NB4 (cell line): ENCODE results near the gene SPATA21.

ENCODE experiments used
- DNase-seq: peaks from one replicate; pipeline ENCODE4 v3.0.0; 2010; ENCODE audit warnings: low read depth
- H3K4me3 ChIP-seq: one replicate; pipeline ENCODE4 v1.5.1; 2011; ENCODE audit warnings: mild to moderate bottlenecking, low read depth, low read length, moderate library complexity
- MYC ChIP-seq: IDR thresholded peaks from 2 replicates; pipeline ENCODE4 v1.6.1; 2011; ENCODE audit warnings: low read depth, low read length
- POLR2A ChIP-seq: IDR thresholded peaks from 2 replicates; pipeline ENCODE4 v1.6.1; 2011; ENCODE audit warnings: mild to moderate bottlenecking; ENCODE audit not compliant: insufficient read length; ENCODE audit errors: extremely low read depth
- TF ChIP-seq, protein P1 (sequence below): IDR thresholded peaks from one replicate; pipeline ENCODE4 v1.5.1; 2012; ENCODE audit warnings: low read depth, low read length
- TF ChIP-seq, protein P2 (sequence below): IDR thresholded peaks from 2 replicates; pipeline ENCODE4 v1.6.1; 2011; ENCODE audit warnings: low read depth, low read length

Gene SPATA21

DNA sequence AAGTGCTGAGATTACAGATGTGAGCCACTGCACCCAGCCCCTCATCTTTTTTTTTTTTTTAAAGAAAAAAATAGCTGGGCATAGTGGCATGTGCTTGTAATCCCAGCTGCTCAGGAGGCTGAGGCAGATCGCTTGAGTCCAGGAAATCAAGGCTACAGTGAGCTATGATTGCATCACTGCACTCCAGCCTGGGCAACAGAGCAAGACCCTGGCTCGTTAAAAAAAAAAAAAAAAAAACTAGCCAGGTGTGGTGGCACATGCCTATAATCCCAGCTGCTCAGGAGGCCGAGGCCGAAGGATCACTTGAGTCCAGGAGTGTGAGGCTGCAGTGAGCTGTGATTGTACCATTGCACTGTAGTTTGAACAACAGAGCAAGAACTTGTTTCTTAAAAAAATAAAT is 56.4 kb downstream of the SPATA21 start:
- H3K4me3 ChIP-seq: no peak overlapping the region
- no peak for TF ChIP-seq POLR2A
- TF ChIP-seq, protein P1, sequence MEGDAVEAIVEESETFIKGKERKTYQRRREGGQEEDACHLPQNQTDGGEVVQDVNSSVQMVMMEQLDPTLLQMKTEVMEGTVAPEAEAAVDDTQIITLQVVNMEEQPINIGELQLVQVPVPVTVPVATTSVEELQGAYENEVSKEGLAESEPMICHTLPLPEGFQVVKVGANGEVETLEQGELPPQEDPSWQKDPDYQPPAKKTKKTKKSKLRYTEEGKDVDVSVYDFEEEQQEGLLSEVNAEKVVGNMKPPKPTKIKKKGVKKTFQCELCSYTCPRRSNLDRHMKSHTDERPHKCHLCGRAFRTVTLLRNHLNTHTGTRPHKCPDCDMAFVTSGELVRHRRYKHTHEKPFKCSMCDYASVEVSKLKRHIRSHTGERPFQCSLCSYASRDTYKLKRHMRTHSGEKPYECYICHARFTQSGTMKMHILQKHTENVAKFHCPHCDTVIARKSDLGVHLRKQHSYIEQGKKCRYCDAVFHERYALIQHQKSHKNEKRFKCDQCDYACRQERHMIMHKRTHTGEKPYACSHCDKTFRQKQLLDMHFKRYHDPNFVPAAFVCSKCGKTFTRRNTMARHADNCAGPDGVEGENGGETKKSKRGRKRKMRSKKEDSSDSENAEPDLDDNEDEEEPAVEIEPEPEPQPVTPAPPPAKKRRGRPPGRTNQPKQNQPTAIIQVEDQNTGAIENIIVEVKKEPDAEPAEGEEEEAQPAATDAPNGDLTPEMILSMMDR: no peak
- TF ChIP-seq, protein P2, sequence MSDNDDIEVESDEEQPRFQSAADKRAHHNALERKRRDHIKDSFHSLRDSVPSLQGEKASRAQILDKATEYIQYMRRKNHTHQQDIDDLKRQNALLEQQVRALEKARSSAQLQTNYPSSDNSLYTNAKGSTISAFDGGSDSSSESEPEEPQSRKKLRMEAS: no peak
- TF ChIP-seq MYC: no peak
- DNase-seq: no peak

GRCh38 chr1:16378443-16378842 is 58.8 kb downstream of the SPATA21 start:
- TF ChIP-seq, protein P2: no peak
- TF ChIP-seq MYC (no peak), POLR2A (no peak)
- TF ChIP-seq, protein P1: no peak
- H3K4me3 ChIP-seq: no peak overlapping the region

GRCh38 chr1:16376971-16377370 is 60.3 kb downstream of the SPATA21 start:
- TF ChIP-seq MYC (no peak), POLR2A (no peak)
- TF ChIP-seq, protein P1: no peak
- TF ChIP-seq, protein P2: no peak
- no peak for DNase-seq
- no peak overlapping the region for H3K4me3 ChIP-seq

More at GRCh38 chr1:16378443-16378842, 58.8 kb downstream of the SPATA21 start:
- DNase-seq: no peak

- DNase-seq: no peak
- H3K4me3 ChIP-seq: no peak overlapping the region
- TF ChIP-seq, protein P2: no peak
- TF ChIP-seq MYC (no peak), POLR2A (no peak)
- TF ChIP-seq, protein P1: no peak
Measured at GRCh38 chr1:16375521-16376340, 61.5 kb downstream of the SPATA21 start.

GRCh38 chr1:16374266-16374665 is 63.0 kb downstream of the SPATA21 start:
- TF ChIP-seq, protein P2: no peak
- TF ChIP-seq POLR2A: no peak

DNA sequence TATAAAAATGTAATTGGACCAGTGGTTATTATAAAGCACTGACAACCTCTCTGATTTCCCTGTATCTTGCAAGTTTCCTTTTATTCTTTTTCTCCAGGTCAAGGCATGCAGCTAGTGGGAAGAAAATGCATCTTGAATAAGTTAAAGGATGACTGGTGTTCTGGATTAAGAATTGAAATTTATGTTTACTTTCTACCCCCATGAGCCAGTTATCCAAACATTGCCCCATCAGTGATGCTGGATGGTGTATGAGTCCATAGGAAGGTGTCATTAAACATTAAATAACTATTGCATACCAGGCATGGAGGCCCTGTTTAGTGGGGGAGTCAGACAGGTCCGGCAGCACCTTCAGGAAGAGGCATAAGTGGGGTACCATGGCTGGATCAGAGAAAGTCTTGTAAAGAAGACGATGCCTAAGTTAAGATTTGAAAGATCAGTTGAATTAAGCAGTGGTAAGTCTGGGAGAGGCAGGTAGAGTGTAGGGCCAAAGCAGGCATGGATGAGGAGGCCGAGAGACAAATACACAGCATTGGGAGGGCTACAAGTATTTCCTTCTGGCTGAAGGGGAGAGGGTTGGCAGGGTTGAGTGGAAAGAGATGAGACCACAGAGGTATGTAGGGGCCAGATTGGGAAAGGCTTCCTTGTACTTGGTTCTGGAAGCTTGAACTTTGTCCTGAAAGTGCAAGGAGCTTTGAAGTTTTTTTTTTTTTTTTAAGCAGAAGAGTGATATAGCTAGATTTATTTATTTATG is 64.5 kb downstream of the SPATA21 start:
- no peak for TF ChIP-seq MYC
- no peak overlapping the region for H3K4me3 ChIP-seq
- no peak for DNase-seq

More at GRCh38 chr1:16374266-16374665, 63.0 kb downstream of the SPATA21 start:
- H3K4me3 ChIP-seq: no peak overlapping the region
- no peak for DNase-seq
